A673 (cell line): ENCODE data around the gene CNTNAP4.

ENCODE experiments used
- EZH2 ChIP-seq: fragments of 200-600 bp; sonication (generic); IDR thresholded peaks from 2 replicates; pipeline ENCODE4 v1.6.1; 2017; ENCODE audit warnings: borderline replicate concordance, low read depth, mild to moderate bottlenecking, mixed read lengths, antibody characterized with exemption, low read length; ENCODE audit not compliant: poor library complexity, severe bottlenecking
- TF ChIP-seq, protein P1 (sequence below): fragments of 300-800, 200-600 bp; sonication (generic); conservative IDR thresholded peaks from 2 replicates; pipeline ENCODE4 v1.5.1; 2017; ENCODE audit warnings: low read depth, mild to moderate bottlenecking, antibody characterized with exemption, low read length, moderate library complexity, mixed read lengths

GRCh38 chr16:76461836-76462235 lies 184.6 kb downstream of the CNTNAP4 start:
- TF ChIP-seq, protein P1, sequence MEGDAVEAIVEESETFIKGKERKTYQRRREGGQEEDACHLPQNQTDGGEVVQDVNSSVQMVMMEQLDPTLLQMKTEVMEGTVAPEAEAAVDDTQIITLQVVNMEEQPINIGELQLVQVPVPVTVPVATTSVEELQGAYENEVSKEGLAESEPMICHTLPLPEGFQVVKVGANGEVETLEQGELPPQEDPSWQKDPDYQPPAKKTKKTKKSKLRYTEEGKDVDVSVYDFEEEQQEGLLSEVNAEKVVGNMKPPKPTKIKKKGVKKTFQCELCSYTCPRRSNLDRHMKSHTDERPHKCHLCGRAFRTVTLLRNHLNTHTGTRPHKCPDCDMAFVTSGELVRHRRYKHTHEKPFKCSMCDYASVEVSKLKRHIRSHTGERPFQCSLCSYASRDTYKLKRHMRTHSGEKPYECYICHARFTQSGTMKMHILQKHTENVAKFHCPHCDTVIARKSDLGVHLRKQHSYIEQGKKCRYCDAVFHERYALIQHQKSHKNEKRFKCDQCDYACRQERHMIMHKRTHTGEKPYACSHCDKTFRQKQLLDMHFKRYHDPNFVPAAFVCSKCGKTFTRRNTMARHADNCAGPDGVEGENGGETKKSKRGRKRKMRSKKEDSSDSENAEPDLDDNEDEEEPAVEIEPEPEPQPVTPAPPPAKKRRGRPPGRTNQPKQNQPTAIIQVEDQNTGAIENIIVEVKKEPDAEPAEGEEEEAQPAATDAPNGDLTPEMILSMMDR, result no peak
- no peak for TF ChIP-seq EZH2
